ENCODE measurements around the gene NCOA6.
"Not testable (repeated sequence)": the region's sequence is repeated elsewhere in the genome, so short reads cannot be mapped to it uniquely, and the experiment has no call there.

The NCOA6 gene

DNA sequence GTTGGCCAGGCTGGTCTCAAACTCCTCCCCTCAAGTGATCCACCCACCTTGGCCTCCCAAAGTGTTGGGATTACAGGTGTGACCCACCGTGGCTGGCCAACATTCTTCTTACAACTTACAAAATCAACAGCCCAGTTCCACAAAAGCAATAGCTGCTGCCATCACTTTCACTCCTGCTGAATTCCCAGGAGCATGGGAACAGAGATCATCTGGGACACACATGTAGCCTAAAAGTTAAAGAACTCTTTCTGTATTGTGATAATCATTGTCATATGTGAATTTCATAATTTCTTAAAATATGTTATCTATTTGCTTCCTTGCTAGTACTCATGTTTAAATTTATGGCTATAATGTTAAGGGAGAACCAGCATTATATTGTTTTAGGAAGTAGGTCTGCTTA lies 51.7 kb downstream of the NCOA6 start:
- no peak for DNase-seq

DNA sequence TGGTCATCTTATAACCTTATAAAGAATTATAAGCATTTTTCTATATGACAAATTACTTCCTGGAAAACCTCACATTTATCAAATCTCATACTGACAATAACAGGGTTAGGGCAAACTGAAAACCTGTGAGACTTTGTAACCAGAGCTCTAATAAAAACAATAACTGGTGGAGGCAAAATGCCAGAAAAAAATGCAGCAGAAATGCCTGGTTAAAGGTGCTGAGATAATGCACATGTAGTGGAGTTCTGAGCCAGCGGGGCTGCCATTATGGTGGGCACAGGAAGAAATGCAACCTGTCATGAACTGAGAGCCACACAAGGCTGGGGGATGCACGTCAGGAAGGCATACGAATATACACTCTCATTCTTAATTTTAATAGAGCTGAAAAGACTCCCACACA lies 53.0 kb downstream of the NCOA6 start:
- DNase-seq: no peak

DNA sequence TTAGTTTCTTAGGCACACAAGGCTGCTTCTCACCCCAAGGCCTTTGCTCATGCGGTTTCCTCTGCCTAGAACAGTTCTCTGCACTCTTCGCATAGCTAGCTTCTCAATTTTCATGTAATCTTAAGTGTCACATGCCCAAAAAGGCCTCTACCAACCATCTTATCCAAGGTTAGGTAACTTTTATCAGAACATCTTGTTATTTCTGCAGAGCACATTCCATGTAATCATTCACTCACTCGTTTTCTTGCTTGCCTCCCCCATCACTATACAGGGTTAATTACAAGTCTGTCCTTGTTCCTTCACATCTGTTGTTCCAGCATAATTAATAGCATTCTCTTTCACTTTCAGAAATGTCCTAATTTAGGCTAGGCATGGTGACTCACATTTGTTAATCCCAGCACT lies 53.8 kb downstream of the NCOA6 start:
- no peak for DNase-seq

DNA sequence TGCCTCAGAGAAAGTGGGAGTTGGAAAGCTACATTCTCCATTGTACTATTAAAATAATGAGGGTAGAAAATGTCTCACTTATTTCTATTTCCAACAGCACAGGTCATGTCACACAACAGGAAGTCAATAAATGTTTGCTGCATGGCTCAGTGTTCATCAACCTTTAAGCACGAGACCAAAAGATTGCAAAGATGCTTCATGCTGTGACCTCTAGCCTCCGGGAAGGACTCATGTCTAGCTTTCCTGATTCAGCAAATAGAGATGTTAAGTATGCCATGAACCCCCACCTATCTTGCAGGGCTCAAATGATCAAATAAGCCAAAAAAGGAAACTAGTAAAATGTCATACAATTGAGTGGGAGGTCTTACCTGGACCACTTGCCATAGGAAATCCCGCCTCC lies 57.4 kb downstream of the NCOA6 start:
- DNase-seq: no peak

DNA sequence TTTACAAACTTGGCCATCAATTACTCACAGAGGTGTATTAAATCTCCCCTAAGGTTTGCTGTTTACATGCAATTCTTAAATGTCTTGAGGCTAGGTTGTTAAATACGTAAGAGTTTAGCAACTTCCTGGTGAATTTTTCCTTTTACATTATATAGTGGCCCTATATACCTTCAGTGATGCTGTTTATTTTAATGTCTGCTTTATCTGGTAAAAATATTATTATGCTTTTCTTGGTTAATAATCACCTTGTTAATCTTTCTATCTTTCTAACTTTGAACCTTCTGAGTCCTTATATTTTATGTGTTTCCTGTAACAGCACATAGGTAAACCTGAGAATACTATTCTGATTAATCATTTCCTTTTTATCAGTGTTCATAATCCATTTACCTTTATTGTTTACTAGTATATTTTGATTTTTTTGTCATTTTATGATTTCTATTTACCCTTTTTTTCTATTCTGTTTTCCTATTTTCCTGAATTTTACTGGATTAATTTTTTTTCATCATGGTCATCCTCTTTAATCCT lies 63.4 kb downstream of the NCOA6 start:
- no peak for DNase-seq

DNA sequence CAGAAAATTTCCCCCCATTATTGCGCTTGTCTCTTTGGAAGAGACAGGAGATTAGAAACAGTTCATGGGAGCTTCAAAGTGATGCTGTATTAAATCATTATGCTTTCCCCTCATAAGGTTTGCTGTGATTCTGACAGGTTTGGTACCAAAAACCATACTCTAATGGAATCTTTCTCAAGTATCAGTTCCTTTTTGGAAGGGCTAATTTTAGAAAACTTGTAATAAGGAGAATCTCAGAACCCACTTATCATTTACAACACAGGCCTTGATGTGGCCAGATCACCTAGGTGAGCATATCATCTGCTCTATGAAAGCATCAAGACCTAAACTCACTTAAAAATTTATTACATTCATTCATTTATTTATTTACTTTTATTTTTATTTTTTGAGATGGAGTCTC lies 70.1 kb downstream of the NCOA6 start:
- no peak for DNase-seq

DNA sequence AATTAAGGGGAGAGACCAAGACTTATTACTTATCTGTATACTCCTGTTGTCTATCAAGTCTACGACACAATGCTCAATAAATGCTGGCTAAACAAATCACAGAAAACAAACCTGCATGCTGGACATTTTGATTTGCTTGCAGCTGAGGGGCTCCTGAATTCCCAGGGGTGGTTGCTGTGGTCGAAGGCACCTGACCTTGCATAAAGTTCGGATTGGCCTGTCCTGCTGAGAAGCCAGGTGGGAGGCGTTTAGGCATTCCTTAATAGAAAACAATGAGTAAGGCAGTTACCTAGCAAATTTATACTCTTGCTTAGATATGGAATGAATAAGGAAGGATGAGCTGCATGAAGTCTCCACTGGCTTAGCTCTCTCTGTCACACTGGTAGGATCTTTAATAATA lies 70.8 kb downstream of the NCOA6 start:
- no peak for DNase-seq

DNA sequence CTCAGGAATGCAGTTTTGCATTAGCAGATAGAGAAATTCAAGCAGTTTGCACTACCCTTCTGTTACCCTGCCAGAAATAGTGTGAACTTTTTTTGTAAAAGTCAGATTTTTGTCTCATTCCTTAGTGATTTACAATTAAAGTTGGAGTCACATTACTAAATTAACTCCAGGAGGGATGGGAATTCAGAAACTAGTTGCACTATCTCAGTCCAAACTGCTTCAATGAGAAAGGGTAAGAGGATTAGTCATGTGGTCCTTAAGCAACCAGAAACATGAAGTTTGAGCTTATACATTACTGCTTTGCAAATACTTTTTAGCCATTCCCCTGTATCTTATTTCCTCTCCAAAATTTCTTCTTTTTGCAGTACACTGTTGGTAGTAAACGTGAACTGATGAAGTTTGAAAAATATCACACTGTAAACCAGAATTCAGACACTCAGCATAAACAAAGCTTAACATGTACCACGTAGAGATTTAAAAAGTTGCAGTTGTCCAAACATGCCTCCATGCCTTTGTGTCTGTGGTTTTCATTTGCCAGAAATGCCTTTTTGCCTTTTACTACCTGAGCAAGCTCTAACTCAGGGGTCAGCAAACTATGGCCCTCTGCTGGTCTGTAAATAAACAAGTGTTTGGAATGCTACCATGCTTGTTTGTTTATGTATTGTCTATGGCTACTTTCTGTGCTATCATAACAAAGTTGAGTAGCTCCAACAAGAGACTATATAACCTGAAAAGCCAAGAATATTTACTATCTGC lies 71.6 kb downstream of the NCOA6 start:
- DNase-seq: no peak

DNA sequence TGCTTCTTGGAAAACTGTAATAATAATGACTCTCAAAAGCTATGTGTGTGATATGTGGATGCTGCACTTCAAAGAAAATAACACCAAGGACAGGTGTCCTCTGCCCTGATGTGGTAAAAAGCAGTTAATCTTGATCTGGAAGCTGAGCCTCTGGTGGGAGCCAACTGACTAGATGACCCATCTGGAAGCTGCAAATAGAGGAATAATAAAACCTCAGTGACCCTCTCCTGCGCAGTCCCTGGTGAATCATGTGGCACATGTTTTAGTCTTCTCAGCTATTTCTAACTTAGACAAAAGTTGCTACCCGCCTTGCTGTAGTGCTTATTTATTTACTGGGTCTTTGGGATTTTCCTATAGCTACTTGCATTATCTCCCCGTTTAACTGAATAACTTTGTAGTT lies 74.0 kb downstream of the NCOA6 start:
- DNase-seq: no peak

DNA sequence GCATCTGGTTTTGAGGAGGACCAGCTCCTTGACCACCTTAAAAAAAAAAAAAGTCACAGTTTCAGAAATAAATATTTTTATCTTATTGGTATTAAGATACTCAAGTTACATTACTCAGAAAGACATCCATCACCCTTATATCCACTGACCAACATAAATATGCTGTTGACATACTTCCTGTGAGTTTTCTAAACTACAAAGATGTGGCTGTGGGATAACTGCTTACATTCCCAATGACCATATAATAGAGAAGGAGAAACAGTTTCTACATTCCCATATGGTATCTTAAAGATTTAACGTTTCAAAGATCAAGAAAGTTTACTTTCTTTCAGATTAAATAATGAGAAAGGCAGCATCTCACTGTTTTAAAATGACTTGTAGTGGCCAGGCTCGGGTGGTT lies 75.0 kb downstream of the NCOA6 start:
- no peak for DNase-seq

DNA sequence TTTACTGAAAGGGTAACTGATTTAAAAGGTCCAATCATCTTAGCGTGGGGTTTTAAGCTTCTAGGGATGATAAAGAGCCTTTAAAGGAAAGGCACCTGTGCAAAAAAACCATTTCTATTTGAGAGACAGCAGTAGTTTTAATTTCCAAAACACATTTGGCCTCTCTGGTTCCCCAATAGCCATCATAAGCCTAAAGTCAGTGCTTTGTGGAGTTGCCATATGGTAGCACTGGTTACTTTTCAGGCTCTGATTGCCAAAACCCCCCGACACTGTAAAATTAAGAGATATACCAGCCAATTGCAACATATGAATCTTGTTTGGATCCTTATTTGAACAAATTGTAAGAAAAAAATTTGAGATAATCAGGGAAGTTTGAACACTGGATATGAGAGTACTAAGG lies 76.7 kb downstream of the NCOA6 start:
- no peak for DNase-seq

DNA sequence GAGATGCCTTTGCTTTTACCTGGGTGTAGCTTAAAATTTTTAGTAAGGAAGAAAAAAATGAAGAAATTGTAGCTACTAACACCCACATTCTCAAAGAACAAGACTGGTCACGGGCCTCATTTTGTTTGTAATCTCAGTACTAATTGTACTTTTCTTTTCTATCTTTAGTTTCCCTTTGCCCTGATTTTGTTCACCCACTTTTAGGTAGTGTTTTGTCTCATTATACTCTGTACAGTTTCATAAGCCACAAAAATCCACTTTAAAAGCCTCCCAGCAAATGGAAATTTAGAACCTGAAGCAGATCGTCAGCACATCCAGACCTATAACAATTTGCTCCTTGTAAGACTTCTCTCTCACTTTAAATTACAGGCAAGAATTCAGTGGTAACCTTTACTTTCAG lies 78.0 kb downstream of the NCOA6 start:
- DNase-seq: no peak

DNA sequence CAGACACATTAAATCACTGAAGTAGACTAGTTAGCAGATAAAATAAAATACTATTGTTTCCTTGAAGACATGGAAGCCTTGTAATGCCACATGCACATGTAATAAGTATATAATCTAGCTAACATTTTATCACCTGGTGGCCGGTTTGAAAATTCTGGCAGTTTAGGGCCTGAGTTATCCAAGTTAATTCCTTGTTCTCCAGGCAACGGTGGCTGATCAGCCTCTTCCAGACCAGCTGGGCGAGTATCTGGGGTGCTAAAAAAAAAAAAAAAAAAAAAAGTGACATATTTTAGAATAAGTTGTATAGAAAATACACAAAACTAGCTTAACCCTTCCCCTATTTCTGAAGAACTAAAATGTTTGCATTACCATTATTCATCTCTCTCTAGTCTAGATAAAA lies 78.8 kb downstream of the NCOA6 start:
- no peak for DNase-seq

DNA sequence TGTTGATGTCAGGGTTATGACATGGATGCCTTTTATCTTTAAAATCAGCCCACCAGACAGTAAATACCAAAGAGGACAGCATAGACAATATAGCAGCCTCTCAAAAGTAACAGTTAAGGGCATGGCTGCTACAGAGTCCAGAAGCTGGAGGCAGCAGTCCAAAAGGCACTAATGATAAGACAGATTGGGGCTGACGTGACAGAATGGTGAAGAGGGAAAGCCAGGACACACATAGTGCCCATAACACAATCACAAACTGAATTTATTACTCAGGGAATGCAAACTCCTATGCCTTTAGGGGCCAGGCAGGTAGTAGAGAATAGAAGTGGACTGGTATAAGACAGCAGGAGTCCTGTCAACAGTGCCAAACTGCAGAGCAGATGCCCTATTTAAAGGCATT lies 80.6 kb downstream of the NCOA6 start:
- no peak for DNase-seq

DNA sequence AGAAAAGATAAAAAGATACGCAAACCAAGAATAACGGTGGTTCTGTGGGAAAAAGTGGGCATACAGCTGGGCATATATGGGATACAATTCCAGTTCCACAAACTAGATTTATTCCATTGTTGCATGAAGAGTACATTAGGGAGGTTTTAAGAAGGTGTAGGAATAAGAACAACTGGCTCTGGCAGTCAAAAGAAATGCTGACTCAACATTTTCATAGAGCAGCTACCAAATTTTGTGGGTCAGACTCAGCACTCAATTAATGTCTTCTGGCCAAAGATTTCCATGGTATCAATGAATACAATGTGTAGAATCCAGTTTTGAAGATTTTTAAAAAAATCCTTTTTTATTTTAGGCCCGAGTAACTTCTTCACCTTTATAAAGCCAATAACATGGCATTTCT lies 81.1 kb downstream of the NCOA6 start:
- no peak for DNase-seq

DNA sequence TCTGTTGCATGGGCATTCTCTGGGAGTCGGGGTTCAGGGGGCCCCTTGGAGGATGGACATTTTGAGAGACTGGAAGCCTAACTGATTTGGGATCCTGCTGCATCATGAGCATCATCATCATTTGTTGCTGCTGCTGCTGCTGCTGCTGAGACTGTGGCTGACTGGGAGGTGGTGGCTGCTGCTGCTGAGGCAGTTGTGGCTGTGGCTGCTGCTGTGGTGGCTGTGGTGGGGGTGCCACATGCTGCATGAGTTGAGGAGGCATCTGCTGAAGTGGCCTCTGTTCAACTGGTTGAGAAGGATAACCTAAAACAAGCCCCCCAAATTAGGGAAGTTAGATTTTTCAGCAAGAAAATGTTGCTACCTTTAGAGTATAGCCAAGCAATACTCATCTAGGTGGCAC lies 82.4 kb downstream of the NCOA6 start:
- DNase-seq: no peak

DNA sequence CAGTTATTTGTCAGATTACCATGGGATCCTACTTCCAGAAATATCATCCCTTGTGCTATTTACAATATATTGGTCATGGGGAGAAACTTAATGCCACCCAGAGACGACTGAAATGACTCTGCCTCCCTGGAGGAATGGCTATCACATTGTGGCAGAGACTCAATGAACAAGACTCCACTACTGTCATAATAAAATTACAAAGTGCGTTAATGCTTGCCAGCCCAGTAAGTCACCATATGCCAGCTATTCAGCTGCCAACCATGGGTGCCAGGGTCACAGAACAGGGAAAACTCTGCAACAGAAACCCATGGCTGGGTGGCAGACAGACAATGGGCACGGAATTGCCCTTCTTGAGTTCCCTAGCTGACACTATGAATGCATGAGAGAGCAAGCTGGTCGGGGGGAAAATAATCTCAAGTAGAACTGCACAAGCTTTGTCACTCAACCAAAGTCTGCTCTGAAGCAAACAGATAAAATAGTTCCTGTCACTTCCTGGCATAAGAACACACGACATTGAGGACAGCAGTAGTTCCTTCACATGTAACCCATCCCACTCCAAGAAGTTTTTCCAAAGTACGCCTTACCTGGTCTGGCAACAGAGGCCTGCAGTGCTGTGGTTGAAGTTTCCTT lies 89.2 kb downstream of the NCOA6 start:
- no peak for DNase-seq

DNA sequence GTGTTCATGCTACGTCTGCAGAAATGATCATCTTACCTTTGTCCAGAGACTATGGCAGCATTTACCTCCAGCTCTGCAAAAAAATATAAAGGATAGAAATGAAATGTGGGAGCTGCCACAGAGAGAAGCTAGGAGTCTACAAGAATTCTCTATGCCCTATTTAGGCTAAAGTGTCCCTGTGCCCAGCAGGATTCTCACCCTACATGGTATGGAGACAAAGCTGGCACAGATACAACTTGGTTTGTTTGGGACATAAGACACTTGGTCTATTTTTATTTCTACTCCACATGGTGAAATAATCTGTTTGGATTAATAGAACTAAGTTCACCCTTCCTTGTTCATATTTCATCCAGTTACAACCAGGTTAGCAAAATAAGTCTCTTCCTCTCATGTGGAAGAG lies 92.9 kb downstream of the NCOA6 start:
- DNase-seq: no peak

DNA sequence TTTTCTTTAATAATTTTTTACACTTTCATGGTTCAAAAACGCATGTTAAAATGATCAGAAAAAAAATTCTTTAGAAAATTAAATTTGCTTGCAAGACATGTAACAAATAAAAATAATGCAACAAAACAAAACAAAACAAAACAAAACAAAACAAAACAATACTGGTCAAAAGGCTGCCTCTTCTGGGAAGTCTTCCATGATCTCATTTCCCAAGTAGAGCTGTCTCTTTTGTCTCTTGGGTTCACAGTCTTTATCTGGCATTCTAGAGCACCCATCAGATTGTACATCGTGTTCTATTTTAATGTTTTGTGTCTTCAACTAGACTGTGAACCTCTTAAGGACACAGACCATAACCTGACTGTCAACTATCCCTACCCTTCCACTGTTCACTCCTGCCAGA lies 96.0 kb downstream of the NCOA6 start:
- no peak for DNase-seq

DNA sequence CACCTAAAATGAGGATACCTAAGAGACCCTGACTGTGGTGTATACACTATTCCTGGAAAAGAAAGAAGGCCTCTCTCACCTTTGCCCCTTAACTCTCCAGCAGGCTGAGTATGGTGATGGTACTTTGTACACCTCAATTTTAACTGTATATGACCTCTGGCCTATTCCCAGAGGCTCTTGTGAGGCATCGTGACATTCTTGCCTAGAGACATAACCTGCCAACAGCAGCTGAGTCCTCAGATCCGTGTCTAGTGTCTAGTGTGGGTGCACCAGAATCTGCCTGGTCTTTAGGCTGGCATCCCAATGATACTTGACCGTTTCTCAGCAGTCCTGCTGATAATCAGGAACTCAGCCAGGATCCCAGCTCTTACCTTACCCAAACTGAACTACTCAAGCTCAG lies 101.3 kb downstream of the NCOA6 start:
- DNase-seq: no peak

DNA sequence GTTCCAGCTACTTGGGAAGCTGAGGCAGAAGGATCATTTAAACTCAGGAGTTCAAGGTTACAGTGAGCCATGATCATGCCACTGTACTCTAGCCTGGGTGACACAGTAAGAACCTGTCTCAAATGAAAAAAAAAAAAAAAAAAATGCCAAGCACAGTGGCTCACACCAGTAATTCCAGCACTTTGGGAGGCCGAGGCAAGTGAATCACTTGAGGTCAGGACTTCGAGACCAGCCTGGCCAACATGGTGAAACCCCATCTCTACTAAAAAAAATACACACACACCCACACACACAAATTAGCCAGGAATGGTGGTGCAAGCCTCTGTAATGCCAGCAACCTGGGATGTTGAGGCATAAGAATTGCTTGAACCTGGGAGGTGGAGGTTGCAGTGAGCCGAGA lies 102.9 kb downstream of the NCOA6 start:
- DNase-seq: not testable (repeated sequence)

DNA sequence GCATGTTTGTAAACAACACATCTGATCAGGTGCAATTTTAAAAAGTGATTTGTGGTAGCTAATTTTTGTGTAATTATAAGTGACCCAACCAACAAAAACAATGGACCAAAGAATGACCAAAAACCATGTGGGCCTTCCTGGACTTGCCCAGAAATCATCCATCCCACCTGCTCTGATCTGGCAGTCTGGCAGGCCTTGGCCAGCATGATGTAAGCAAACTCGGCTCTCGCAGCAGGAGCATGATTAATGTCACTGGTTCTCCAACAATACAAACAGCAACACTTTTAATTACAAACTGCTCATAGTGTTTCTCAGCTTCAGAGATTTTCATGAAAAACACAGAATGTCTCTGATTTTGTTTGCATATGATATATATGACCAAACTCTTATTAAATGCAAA lies 105.2 kb downstream of the NCOA6 start:
- no peak for DNase-seq

DNA sequence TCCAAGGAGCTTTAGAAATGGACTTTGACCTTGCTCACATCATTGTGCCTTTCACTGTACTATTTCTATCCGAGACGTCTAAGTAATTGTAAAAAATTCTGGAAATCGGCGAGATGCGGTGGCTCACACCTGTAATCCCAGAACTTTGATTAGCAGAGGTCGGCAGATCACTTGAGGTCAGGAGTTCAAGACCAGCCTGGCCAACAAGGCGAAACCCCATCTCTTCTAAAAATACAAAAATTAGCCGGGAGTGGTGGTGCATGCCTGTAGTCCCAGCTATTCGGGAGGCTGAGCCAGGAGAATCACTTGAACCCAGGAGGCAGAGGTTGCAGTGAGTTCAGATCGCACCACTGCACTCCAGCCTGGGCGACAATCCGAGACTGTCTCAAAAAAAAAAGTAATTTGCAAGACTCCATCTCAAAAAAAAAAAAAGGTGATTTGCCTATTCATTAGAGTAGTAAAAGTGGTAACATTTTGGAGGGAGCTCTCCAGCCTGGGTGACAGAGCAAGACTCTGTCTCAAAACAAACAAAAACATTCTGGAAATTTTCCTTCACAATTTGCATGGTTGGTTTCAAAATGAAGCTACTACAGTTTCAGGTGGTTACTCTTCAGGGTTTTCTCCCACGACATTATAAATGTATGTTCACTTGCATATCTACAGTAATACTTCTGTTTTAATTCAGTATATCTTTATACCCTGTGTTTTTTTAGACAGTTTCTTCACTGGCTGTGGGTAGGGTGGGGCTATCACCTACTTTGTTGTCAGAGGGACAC lies 106.0 kb downstream of the NCOA6 start:
- DNase-seq: not testable (repeated sequence)

All from stimulated activated CD4-positive, alpha-beta T cell treated with anti-CD3 and anti-CD28 coated beads, Interleukin-12 subunit alpha, Interleukin-12 subunit beta, amount 100 ng/mL, for 4 hours (primary cell).